Stimulated activated naive CD4-positive, alpha-beta T cell treated with Interleukin-2 at 50 U/mL for 16 hours (primary cell): ENCODE results near the gene GRM3.
"Not testable (repeated sequence)": the region's sequence is repeated elsewhere in the genome, so short reads cannot be mapped to it uniquely, and the experiment has no call there.

Experiments
- DNase-seq: peaks from one replicate; lab custom pipeline; 2025; lab: John Stamatoyannopoulos, UW

GRM3 gene

DNA sequence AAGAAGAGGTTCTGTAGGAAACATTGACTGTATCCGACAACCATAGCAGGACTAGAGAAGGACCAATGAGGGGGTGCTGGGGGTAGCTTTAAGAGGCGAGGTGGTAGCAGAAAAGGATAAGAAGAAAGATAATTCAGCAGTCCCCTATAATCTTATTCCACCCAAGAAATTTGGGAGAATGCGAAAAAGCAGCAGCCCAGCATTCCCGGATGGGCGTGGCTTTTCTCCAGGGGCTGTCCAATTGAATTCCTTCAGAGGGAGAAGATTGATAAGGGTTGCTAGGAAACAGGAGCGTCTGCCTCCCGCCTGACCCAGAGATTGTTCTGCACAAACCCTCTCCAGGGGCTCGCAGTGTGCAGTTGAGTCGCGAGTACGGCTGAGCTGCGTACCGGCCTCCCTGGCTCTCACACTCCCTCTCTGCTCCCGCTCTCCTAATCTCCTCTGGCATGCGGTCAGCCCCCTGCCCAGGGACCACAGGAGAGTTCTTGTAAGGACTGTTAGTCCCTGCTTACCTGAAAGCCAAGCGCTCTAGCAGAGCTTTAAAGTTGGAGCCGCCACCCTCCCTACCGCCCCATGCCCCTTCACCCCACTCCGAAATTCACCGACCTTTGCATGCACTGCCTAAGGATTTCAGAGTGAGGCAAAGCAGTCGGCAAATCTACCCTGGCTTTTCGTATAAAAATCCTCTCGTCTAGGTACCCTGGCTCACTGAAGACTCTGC lies at the start of gene GRM3:
Gene GRM3, plus strand, starts transcription at position 349 of the 721 bp plus-strand sequence. CDS start 121,237 bp downstream, outside the sequence.
- no peak for DNase-seq

DNA sequence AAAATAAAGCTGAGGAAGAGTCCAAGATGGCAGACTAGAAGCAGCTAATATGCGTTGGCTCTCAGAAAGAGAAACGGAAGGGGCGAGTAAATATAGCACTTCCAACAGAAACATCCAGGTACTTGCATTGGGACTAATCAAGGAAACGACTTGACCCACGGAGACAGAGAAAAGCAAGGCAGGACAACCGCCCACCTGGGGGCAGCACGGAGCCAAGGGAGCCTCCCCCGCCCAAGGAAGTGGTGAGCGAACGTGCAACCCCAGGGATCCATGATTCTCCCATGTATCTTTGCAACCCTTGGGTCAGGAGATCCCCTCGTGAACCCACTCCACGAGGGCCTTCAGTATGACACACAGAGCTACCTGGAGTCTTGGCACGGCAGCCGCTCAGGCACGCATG lies 45.4 kb upstream of the GRM3 start:
- no peak for DNase-seq

DNA sequence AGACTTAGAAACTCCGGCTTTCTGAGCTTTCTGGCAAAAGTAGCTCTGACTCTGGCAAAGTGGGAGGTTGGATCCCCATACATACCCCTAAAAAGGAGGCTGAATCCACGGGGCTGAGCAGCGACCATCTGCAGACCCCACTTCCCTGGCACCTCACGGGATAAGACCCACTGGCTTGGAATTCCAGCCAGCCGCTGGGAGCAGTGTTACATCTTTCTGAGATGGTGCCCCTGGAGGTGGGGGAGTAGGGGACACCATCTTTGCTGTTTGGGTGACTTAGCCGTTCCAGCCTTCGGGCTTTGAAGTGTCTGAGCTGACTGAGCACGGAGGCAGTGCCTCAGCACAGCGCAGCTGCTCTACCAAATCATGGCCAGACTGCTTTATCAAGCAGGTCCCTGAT lies 45.0 kb upstream of the GRM3 start:
- no peak for DNase-seq

DNA sequence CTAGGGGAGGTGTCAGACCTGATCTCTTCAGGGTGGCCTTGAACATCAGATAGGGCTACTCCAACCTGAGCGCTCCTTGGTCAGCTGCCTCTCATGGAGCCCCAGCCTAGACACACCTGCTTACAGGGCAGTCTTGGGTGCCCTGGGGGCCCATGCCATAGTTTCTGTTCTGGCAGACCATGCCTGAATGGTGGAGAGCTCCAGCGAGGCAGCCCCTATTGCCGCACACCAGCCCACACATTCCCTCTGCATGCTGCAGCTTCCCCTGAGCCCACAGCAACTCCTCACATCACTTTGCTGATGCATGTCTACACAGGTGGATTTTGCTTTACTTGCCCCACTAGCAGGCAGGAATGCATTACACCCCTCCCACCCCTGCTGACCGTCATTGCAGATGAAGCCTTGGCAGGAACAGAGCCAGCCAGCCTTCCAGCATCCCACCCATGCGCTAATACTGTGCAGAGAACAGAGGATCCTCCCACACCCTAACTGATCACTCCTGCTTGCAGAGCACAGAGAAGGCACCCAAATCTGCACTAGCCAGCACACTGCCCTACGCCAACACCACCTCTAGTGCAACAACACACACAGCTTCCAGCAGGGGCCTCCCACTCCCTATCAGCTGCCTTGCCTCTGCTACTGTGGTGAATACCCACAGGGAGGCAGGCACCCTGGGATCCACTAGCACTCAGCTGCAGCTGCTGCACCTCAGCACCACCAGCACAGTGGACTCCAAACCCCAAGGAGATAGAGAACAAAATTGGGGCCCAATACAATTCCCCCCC lies 43.0 kb upstream of the GRM3 start:
- no peak for DNase-seq

DNA sequence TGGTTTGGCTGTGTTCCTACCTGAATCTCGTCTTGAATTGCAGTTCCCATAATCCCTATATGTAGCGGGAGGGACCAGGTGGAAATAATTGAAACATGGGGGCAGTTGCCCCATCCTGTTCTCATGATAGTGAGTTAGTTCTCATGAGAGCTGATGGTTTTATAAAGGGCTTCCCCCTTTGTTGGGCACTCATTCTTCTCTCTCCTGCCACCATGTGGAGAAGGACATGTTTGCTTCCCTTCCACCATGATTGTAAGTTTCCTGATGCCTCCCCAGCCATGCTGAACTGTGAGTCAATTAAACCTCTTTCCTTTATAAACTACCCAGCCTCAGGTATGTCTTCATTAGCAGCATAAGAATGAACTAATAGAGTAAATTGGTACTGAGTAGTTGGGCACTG lies 28.0 kb upstream of the GRM3 start:
- not testable (repeated sequence) for DNase-seq

DNA sequence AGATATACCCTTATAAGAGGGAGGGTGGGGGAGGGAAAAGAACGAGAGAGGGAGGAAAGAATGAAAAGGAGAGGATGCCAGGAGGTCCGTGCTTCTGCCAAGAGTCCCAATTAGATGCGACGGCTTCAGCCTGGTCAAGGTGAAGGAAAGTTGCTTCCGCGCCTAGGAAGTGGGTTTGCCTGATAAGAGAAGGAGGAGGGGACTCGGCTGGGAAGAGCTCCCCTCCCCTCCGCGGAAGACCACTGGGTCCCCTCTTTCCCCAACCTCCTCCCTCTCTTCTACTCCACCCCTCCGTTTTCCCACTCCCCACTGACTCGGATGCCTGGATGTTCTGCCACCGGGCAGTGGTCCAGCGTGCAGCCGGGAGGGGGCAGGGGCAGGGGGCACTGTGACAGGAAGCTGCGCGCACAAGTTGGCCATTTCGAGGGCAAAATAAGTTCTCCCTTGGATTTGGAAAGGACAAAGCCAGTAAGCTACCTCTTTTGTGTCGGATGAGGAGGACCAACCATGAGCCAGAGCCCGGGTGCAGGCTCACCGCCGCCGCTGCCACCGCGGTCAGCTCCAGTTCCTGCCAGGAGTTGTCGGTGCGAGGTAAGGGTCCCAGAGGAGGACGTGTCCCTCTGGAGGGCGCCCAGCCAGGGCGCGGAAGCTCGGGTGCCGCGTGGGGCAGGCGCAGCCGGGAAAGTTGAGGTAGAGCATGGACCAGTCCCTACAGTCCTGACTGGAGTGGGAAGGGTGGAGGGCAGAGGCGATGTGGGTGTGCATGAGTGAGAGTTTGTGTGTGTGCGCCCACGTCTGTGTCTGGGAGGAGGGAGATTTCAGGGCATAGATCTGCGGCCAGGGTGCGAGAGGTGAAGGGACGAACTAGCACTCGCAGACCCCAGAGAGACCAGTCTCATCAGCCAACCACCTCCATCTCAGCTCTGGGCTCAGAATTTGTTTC lies 844 bp downstream of the GRM3 start:
- DNase-seq = no peak

DNA sequence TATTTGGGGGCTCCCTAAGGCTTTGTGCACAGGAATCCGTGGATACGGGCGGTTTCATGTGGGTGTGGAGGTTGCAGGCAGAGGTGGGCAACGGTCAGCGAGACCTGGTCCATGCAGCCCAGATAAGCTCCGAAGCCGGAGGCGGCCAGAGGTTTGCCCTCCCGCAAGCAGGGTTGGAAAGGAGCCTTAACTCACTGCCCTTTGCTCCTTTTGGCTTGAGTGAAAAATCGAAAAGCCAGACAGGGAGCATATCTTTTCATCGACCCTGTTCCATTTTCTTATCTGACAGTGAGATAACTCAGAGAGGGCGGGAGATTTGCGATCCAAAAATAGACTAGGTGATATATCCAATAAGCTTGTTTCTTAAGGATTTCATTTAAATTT lies 1.5 kb downstream of the GRM3 start:
- no peak for DNase-seq

DNA sequence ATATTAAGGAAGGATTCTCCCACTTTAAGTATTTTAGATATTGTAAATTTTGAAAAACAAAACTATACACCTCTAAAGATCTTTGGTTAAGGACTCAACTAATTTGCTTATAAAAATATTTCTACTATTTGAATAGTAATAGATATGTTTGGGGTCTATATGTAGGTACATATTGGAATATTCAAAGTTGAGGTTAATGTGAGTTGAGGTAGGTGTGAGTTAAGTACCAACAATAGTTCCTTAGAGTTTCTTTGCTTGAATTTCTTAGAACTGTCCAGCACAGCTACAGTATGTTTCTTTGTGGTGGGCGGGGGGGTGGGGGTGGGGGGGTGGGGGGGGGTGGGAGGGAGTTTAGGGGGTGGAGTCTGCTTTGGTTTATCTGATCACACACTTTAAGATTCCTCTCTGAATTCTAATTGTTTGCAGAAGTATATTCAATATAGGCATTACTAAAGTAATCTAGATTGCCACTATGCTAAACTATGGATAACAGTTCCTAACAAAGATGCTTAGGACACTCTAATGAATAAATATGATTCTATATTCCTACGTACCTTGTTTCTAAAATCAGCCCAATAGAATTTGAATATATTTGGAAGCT lies 2.1 kb downstream of the GRM3 start:
- DNase-seq = no peak

DNA sequence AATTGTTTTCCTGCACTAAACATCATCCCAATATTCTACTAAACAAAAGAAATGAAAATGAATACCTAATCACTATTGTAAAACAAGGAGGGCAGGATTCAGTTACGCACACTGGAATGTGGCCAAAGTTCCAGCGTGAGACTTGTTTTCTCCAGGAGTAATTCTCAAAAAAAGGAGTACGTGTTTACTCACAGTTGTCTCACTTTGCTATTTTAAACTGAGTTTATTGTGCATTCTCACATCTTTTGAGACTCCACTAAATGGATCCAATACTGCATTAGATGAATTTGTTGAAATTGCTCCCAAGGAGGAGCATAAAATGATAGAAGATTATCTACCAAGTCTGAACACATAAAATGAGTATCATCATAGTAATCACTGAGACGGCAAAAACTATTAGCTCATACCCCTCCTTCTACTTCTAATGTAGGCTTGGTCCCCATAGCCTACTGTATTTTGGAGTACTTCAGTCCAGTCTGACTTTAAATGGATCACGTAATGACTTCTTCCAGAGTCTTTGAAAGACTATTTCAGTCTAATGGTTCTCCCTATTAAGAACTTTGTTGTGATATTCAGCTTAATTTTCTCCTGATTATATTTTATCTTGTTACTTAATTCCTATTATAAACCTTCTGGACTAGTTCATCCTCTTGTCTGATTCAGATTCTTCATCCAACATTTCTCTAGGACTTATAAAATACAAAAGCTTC lies 3.8 kb downstream of the GRM3 start:
- DNase-seq = no peak

DNA sequence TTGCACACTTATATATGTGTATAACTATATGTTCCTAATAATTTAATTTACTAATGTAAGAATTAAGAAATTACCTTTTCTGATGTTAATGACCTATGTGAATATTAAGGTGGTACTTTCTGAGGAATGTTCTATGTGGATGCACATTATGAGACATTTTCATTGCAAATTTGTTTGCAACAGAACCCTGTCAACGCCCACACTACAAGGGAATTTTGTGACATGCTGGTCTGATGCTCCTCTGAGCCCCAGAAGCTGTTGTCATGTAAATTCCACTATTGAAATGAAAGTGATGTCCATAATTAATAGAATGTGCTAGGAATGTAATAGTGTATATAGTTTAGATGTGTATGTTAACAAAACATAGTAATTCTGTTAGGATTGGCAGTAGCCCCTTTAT lies 4.5 kb downstream of the GRM3 start:
- no peak for DNase-seq

DNA sequence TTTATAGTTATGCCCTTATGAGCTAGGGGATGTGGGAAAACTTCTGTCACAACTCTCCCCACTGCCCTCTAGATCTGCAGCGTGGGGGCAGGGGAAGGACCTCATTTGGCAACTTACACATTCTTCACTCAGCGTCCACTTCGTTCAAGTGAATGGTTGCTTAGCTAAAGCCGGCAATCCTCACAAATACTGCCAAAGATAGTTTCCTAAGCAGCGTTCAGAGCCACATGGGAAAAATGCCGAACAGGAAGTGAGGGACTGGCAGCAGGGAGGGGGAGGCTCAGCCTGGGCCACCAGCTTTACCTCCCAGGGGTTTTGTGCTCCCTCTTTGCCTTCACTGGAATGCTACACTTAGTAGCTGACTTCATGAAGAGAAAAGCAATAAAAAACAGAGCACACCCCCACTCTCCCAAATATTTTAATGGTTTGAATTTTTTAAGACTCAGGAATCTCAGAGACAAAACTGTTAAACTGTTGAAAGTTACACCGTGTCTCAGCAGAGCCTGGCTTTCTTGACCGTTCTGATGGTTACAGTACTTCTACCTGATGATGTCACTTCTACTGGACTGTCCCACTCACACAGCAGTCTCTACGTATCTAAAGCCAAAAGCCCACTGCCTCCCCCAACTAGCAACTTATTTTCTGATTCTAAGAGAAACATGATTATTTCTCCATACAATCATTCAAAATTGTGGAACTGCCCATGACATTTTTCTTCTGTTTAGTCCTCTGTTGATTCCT lies 10.4 kb downstream of the GRM3 start:
- DNase-seq = no peak

DNA sequence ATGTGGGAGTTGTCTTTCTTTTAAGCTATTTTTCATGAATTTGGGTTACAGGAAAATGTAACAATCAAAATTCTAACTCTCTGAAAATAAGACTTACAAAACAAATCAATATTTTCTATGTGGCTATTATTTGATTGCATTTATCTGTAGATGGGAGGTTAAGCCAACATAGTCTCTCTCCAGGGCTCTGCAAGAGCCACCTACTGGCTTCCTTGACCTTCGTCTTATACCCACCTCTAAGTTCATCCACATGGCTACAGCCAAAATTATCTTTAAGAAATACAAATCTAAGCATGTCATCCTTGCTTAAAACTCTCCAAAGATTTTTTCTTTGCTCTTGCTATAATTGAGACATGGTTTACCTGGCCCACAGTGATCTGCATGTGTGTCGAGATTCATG lies 14.2 kb downstream of the GRM3 start:
- no peak for DNase-seq

DNA sequence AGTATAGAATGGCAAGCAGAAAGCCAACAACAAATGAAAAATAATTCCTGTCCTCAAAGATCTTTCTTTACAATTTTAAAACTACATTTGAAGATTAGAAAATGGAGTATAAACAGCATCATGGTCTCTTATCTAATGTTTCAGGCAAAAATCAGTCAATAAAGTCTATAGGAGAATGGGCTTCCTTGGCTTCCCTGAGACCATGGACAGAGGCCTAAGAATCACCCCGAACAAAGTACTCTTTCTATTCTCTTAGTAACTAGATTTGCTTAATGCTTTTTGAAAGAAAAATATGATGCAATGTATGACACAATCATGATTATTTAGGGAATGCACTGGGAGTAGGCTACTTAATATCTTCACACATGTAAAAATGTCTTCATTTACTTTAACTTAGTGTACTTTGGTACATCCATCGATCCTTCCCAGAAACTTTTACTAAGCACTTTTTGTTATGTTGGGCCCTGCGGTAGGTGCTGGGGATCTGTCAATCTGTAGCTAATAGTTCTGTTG lies 17.3 kb downstream of the GRM3 start:
- no peak for DNase-seq

DNA sequence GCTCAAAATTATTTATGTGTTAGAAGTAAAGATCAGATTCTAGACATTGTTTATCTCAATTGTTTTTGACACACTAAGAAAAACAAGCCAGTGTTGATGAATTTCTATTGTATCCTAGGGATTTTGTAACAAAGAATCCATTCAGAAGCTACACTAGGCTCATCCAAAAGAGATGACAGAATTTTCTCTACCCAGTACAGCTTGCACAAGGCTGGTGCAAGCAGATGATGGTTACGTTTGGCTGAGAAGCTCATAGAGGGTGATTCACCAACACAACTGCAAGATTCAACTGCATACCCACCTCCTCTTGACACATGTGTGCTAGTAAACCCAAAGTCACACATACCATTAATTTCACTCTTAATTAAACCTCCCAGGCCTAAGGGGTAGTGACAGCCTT lies 20.8 kb downstream of the GRM3 start:
- DNase-seq = no peak

DNA sequence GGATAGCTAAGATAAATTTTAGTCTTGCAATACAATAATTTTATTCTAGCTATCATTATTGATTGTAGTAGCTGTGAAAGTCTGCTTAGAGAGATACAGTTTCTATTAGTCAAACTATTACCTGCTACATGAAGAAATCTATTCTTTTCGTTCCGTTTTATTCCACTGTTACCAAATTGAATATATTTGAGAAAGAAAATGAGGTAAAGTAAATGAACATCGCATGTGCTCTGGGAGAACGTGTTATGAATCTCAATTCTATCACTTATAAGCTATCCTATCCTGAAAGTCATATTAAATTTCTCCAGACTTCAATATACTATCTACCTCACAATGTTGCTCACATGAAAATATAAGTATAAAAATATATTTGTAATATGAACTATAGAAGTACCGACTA lies 21.3 kb downstream of the GRM3 start:
- DNase-seq = no peak

DNA sequence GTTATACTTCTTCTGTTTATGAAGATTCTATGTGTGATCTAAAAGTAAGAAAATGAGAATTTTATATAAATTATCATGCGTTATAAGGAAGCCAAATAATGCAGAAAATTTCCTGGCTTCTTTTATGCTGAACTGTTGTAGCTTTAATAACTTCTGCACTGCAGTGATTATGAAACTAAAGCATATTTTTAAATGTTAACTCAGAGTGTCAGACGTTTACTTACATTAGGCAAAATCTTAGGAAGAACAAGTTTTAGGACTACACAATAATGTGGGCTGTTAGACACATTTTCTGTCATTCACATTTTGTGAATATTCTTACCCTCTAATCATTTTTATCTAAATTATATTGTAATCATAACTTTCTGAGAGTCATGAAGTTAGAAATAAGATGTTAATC lies 22.0 kb downstream of the GRM3 start:
- DNase-seq = no peak

DNA sequence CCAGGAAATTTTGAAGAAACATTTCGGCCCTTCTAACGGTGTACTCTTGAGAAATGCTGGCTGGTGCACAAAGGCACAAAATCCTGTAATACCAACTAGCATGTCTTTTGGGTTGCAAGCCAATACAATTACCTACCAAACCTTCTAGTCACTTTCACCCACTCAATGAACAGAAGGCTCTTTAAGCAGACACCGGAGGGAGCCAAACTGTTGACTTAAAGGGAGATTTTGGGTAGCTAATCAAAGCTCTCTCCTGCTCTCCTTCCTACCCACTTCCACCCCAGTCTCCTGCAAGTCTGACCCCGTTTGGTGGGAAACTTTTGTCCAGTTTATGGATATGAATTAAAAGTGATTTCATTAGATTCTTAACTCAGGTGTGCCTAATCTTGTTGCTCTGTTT lies 24.0 kb downstream of the GRM3 start:
- no peak for DNase-seq

DNA sequence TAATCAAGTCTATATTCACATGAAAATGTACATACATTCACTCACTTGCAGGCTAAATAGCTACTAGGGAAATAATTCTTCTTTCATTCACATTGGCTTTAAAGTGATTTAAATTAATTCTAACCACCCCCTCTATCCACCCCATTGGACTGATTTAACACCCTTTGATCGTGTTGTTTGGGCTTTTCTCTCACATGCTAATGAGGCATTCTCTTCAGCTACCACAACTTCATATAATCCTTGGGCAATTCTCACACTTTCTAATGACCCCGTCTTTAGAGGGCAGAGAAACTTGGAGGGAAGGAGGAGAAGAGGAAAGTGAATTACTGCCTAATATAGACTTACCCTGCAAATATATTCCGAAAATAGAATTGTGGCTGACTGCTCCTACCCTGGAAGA lies 24.6 kb downstream of the GRM3 start:
- no peak for DNase-seq

DNA sequence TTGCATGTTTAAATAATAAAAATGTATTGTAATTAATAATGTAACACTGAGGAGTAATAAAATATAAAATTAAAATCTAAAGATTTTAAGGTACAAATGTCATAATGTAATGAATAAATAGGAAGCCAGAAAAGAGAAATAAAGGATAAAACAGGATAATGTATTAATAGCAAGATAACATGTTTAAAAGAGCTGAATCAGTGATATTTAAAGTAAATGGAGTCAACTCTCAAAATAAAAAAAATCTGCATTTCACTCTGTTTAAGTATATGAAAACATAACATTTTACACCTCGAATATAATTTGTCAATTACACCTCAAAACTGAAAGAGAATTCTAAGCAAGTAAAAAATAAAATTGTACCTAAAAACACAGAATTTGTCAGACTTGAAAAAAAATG lies 44.1 kb downstream of the GRM3 start:
- no peak for DNase-seq

DNA sequence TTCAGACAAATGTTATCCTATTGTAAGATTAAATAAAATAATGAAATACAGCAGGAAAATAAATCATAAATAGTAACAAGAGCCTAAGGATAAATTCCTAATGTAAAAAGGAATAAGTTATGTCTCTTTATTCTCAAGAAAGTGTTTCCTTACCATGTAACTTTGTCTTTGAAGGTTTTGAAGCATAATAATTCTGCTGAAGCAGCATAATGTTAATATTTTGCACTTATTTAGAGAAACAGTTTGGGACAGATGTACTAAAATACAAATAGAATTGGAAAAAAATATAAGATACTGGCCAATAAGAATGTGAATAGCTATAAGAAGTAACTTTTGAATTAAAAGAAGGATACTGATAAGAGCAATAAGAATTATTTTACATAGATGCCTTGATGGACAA lies 45.7 kb downstream of the GRM3 start:
- DNase-seq = no peak

DNA sequence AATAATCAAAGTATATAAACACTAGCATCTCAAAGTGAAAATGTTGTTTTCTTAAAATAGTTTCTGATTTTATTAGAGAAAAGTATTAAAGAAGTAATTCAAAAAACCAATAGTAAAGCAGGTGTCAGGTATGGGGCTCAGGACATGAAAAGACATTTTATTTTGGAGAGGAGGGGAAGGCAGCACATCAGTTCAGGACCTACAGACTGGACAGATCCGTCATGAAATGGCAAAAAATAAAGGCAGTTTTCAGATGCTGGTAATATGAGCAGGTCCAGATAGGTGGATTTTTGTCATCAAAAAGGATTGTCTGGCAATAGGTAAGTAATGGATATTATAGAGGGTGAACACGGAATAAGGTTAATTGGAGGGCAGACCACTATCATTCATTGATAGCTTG lies 49.0 kb downstream of the GRM3 start:
- no peak for DNase-seq
